ENCODE measurements around the gene DPP4.
A peak's percentile ranks its signal among the peaks of the same experiment; 100 is the strongest.
"Not testable (repeated sequence)": the region's sequence is repeated elsewhere in the genome, so short reads cannot be mapped to it uniquely, and the experiment has no call there.

Gene DPP4

GRCh38 chr2:161954103-161954502, 119.9 kb downstream of the DPP4 start:
- DNase-seq (ENCODE audit: low spot score) = no peak

- DNase-seq (ENCODE audit: low spot score) = not testable (repeated sequence)
Observed at GRCh38 chr2:161953367-161953766, 120.6 kb downstream of the DPP4 start.

GRCh38 chr2:161952783-161953191, 121.2 kb downstream of the DPP4 start:
- no peak for DNase-seq (ENCODE audit: low spot score)

GRCh38 chr2:161947836-161948235, 126.2 kb downstream of the DPP4 start:
- DNase-seq (ENCODE audit: low spot score) = no peak

GRCh38 chr2:161947406-161947805, 126.6 kb downstream of the DPP4 start:
- no peak for DNase-seq (ENCODE audit: low spot score)

- DNase-seq (ENCODE audit: low spot score) = peak; percentile 30
Observed at GRCh38 chr2:161946489-161947107, 127.4 kb downstream of the DPP4 start.

GRCh38 chr2:161943011-161943410, 131.0 kb downstream of the DPP4 start:
- DNase-seq (ENCODE audit: low spot score) = no peak

Data from cerebellar cortex (tissue), 1 donor.